CD4-positive, CD25-positive, alpha-beta regulatory T cell (primary cell): Measurements from ENCODE around the gene SLC29A1. TPM values are rescaled to one million over a fixed set of nuclear protein-coding genes. Genes with fewer than 3 reads are reported as not detected.
A peak's percentile ranks its signal among the peaks of the same experiment; 100 is the strongest.

Source experiments
- ATAC-seq, 2 donors: fragments of 150-1000 bp; cut with Tn5 transposase; one replicate each; pipeline ENCODE4 v1.10.0; 2021; ENCODE audit warnings: low read depth in 2 of 2, moderate number of reproducible peaks in 2 of 2, moderate library complexity in 1 of 2
- DNase-seq, 3 donors: peaks; one replicate each; pipeline versions ENCODE4 v3.0.0 to v3.0.0-alpha.2; 2012 to 2022; ENCODE audit warnings: mixed read lengths in 1 of 3
- H3K27ac ChIP-seq: one replicate; pipeline ENCODE4 v1.7.0; 2013; ENCODE audit warnings: mild to moderate bottlenecking, low read length; ENCODE audit not compliant: insufficient read depth, poor library complexity, severe bottlenecking
- H3K27me3 ChIP-seq: one replicate; pipeline ENCODE4 v1.7.0; 2013; ENCODE audit warnings: low read length; ENCODE audit not compliant: control insufficient read depth, insufficient read depth
- H3K36me3 ChIP-seq: one replicate; pipeline ENCODE4 v1.7.0; 2013; ENCODE audit warnings: mild to moderate bottlenecking, low read length, moderate library complexity; ENCODE audit not compliant: control insufficient read depth, insufficient read depth
- H3K4me1 ChIP-seq: 2 replicates; pipeline ENCODE4 v1.7.0; 2013; ENCODE audit warnings: mild to moderate bottlenecking, low read length; ENCODE audit not compliant: insufficient read depth, control insufficient read depth, poor library complexity, severe bottlenecking
- H3K4me3 ChIP-seq: one replicate; pipeline ENCODE4 v1.7.0; 2013; ENCODE audit warnings: low read depth, mild to moderate bottlenecking, low read length, moderate library complexity
- H3K9me3 ChIP-seq, 2 experiments: 1 replicate in 1 of 2; 2 replicates in 1 of 2; pipeline ENCODE4 v1.7.0; 2013; ENCODE audit warnings: low read length in 2 of 2, mild to moderate bottlenecking in 1 of 2, moderate library complexity in 1 of 2; ENCODE audit not compliant: control insufficient read depth in 2 of 2
- H3K27ac Mint-ChIP-seq, 3 donors: one replicate each; pipeline ENCODE4 v1.8.0; 2020 to 2022; ENCODE audit warnings: mild to moderate bottlenecking in 3 of 3, mixed read lengths in 3 of 3, moderate library complexity in 2 of 3
- H3K27me3 Mint-ChIP-seq: one replicate; pipeline ENCODE4 v1.8.0; 2022; ENCODE audit warnings: mild to moderate bottlenecking, mixed read lengths
- H3K36me3 Mint-ChIP-seq: one replicate; pipeline ENCODE4 v1.8.0; 2020; ENCODE audit warnings: mixed read lengths
- H3K4me1 Mint-ChIP-seq, 4 donors: one replicate each; pipeline ENCODE4 v1.8.0; 2020 to 2022; ENCODE audit warnings: mixed read lengths in 4 of 4, mild to moderate bottlenecking in 1 of 4
- H3K4me3 Mint-ChIP-seq, 4 donors: one replicate each; pipeline ENCODE4 v1.8.0; 2020 to 2022; ENCODE audit warnings: mild to moderate bottlenecking in 4 of 4, mixed read lengths in 4 of 4, moderate library complexity in 3 of 4
- H3K9me3 Mint-ChIP-seq, 7 donors: one replicate each; pipeline ENCODE4 v1.8.0; 2020 to 2022; ENCODE audit warnings: mixed read lengths in 7 of 7, mild to moderate bottlenecking in 3 of 7, moderate library complexity in 2 of 7
- polyA plus RNA-seq, 4 donors: library from polyadenylated mRNA; unstranded; fragments of 300-500 nt; fragmentation: Illumina TruSeq; gene quantifications; one replicate each; pipeline ENCODE4 v1.2.3, GENCODE V29; 2021
- total RNA-seq: library from RNA; stranded (reverse); gene quantifications from one replicate; pipeline ENCODE4 v1.2.3, GENCODE V29; 2022

Gene SLC29A1
- total and polyA plus RNA-seq, 5 donors from 2014 or later = 2.6 to 6.1 (median 3.6) TPM

DNA sequence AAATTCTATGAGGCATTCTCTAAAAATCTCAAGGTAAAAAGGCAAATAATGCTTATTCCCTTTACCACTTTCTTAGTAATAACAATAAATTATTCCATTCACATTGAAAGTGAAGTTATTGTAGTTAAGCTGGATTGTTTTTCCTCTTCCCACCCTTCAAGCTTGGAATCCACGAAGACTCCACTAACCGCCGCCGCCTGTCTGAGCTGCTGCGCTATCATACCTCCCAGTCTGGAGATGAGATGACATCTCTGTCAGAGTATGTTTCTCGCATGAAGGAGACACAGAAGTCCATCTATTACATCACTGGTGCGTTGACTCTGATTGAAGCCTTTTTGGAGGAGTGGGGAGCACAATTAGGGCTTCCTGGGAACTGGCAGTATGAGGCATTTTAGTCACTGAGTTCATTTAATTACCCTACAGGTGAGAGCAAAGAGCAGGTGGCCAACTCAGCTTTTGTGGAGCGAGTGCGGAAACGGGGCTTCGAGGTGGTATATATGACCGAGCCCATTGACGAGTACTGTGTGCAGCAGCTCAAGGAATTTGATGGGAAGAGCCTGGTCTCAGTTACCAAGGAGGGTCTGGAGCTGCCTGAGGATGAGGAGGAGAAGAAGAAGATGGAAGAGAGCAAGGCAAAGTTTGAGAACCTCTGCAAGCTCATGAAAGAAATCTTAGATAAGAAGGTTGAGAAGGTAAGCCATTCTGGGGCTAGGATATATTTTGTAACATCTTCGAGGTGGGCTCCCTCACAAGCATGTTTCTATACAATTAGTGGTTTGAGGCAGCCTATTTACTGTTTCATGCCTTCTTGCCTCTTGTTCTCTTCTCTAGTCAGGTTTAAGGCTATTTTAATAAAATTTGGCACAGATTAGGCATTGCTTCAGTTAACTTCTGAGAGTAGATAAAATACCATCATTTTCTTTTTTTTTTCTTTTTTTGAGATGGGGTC lies 28.5 kb downstream of the SLC29A1 start:
- Histone ChIP-seq H3K27me3 (no peaks in the 10 kb centered on the region), H3K4me1 (peaks cover 37% of the 10 kb centered on the region), H3K27ac (no peak overlapping the region), H3K9me3 (no peaks in the 10 kb centered on the region), H3K4me3 (no peak overlapping the region), H3K36me3 (peaks cover 71% of the 10 kb centered on the region)
- Mint-ChIP-seq H3K27me3 (peaks cover 4% of the 10 kb centered on the region), H3K4me1 (peaks cover 13 to 88% (median 56%) of the 10 kb centered on the region in 4 donors), H3K9me3 (no peaks in the 10 kb centered on the region), H3K36me3 (peaks cover 50% of the 10 kb centered on the region), H3K4me3 (peak overlapping the region in 2 of 4 donors; percentile 52 to 98), H3K27ac (peak overlapping the region in 1 of 3 donors; percentile 94)
- no peak for ATAC-seq
- DNase-seq = no peak

DNA sequence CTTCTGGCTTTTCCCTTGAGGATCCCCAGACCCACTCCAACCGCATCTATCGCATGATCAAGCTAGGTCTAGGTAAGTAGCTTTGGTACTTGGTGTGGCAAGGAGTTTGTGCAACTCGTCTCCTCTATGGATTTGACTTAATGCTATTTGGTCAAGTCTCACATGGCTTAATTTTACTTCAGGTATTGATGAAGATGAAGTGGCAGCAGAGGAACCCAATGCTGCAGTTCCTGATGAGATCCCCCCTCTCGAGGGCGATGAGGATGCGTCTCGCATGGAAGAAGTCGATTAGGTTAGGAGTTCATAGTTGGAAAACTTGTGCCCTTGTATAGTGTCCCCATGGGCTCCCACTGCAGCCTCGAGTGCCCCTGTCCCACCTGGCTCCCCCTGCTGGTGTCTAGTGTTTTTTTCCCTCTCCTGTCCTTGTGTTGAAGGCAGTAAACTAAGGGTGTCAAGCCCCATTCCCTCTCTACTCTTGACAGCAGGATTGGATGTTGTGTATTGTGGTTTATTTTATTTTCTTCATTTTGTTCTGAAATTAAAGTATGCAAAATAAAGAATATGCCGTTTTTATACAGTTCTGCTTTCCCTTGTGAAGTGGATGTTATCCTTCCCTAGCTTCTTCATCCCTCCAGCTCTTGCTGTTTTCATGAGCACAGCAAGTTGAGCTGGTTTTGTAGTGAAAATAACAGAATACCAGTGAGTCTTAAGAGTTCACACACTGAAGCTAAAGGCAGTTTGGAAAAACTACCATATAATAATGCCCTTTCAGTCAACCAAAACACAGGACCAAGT lies 30.1 kb downstream of the SLC29A1 start:
- Mint-ChIP-seq H3K9me3 (no peaks in the 10 kb centered on the region), H3K4me3 (peak overlapping the region in 3 of 4 donors; percentile 20 to 98 (median 85)), H3K4me1 (peaks cover 11 to 89% (median 55%) of the 10 kb centered on the region in 4 donors), H3K36me3 (peaks cover 46% of the 10 kb centered on the region), H3K27ac (peak overlapping the region in 1 of 3 donors; percentile 67), H3K27me3 (no peaks in the 10 kb centered on the region)
- Histone ChIP-seq H3K36me3 (peaks cover 70% of the 10 kb centered on the region), H3K4me1 (peaks cover 38% of the 10 kb centered on the region), H3K27me3 (no peaks in the 10 kb centered on the region), H3K9me3 (no peaks in the 10 kb centered on the region), H3K4me3 (no peak overlapping the region), H3K27ac (no peak overlapping the region)
- DNase-seq (peak; percentile 51 to 61 (median 58)), ATAC-seq (no peak)

DNA sequence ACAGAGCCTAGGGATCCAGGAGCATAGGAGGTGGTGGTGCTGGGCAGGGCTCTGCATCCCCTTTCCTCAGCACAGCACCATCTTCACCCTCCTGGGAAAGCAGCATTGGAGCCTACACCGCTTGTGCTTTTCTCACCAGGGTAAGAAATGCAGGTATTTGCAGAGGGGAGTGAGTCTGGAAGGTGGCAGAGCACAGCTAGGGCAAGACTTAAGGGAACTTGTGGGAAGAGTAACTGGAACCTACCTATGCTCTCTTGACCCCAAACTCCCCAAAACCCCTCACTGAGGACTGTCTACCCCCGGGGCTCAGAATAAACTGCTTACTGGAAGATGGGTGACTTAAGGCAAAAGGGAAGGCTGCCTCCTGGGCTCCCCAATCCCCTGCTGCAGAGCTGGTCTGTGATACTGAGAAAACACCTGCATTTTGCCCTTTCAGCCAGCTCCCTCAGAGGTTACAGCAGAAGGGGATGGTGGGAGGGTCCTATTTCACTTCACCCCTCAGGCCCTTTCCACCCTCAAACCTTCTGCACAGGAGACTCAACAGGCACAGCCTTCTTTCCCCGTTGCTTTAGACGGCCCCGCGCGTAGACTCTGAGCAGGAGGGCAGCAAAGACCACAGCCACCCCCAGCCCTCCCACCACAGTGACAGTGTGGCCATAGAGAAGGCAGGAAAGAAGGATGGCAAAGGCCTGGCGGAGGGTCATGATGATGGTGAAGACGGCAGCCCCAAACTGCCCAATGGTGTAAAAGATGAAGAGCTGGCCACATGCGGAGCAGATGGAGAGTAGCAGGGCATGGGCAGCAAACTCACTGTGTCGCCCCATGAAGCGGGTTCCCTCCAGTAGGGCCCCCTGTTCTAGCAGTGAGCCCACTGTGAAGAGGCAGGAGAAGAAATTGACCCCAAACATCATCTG lies 31.1 kb downstream of the SLC29A1 start:
- no peak for ATAC-seq
- no peak for DNase-seq
- no peak overlapping the region for H3K27ac ChIP-seq
- Mint-ChIP-seq H3K9me3 (no peaks in the 10 kb centered on the region), H3K27me3 (no peaks in the 10 kb centered on the region), H3K4me1 (peaks cover 6 to 82% (median 48%) of the 10 kb centered on the region in 4 donors), H3K4me3 (peak overlapping the region; percentile 34 to 98 (median 80)), H3K27ac (peak overlapping the region; percentile 52 to 79 (median 76)), H3K36me3 (peaks cover 40% of the 10 kb centered on the region)
- no peaks in the 10 kb centered on the region for H3K9me3 ChIP-seq
- H3K4me1 ChIP-seq = peaks cover 28% of the 10 kb centered on the region
- H3K36me3 ChIP-seq = peaks cover 67% of the 10 kb centered on the region
- no peak overlapping the region for H3K4me3 ChIP-seq
- H3K27me3 ChIP-seq = no peaks in the 10 kb centered on the region

DNA sequence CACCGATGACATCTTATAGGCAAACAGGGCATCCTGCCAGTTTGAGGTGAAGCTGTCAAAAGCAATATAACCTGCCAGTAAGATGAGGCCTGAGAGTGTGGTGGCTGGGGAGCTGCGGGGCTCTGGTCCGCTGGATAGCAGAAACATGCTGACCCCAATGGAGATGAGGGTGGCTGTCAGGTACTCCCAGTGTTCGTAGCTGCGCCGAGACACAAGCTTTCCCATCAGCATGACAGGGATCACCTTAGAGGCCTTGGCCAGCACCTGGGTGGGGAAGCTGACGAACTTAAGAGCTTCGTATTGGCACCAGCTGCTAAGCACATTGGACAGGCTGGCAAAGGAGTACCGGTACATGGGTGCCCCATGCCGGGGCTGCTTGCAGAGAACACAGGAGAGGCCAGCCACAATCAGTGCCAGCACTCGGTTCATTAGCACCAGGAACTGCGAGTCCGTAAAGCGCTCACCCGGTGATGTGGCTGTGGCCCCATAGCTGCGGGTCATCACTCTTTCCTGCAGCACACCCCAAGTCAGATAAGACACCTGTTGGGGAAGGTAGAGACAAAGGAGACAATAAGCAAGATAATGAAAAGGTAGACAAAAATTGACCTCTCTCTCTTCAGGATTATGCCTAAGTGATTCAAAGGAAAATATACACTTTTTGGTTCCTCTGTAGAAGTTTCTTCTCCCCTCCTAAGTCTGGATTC lies 31.9 kb downstream of the SLC29A1 start:
- Mint-ChIP-seq H3K27ac (peak overlapping the region; percentile 76 to 95 (median 87)), H3K36me3 (peaks cover 33% of the 10 kb centered on the region), H3K4me1 (peaks cover 3 to 74% (median 41%) of the 10 kb centered on the region in 4 donors), H3K9me3 (no peaks in the 10 kb centered on the region), H3K27me3 (no peaks in the 10 kb centered on the region), H3K4me3 (peak overlapping the region; percentile 88 to 98 (median 94))
- Histone ChIP-seq H3K9me3 (no peaks in the 10 kb centered on the region), H3K27ac (peak overlapping the region; percentile 80), H3K4me3 (peak overlapping the region; percentile 67), H3K27me3 (no peaks in the 10 kb centered on the region), H3K4me1 (peaks cover 26% of the 10 kb centered on the region), H3K36me3 (peaks cover 67% of the 10 kb centered on the region)
- DNase-seq = no peak
- no peak for ATAC-seq

GRCh38 chr6:44255871-44256774 lies 32.7 kb downstream of the SLC29A1 start:
- no peaks in the 10 kb centered on the region for H3K9me3 ChIP-seq
- Mint-ChIP-seq H3K27me3 (no peaks in the 10 kb centered on the region), H3K4me1 (peaks cover 2 to 70% (median 41%) of the 10 kb centered on the region in 4 donors), H3K36me3 (peaks cover 30% of the 10 kb centered on the region), H3K9me3 (no peaks in the 10 kb centered on the region), H3K4me3 (peak overlapping the region; percentile 88 to 98 (median 94)), H3K27ac (peak overlapping the region; percentile 76 to 95 (median 87))
- H3K36me3 ChIP-seq = peaks cover 64% of the 10 kb centered on the region
- peak overlapping the region; percentile 80 for H3K27ac ChIP-seq
- no peaks in the 10 kb centered on the region for H3K27me3 ChIP-seq
- DNase-seq (no peak), ATAC-seq (no peak)
- H3K4me1 ChIP-seq = peaks cover 26% of the 10 kb centered on the region
- peak overlapping the region; percentile 67 for H3K4me3 ChIP-seq

DNA sequence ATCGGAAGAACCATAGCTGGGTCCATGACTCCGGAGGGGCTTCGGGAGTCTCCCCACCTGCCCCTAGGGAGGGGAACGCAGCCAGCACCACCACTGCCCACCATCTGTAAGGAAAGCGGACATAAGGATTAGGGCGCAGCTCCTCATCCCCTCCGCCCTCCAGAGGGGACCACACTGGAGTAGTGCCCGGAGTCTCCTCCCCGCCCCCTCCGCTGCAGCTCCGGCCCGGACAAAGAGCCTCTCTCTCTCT lies 33.3 kb downstream of the SLC29A1 start:
- peak overlapping the region; percentile 80 for H3K27ac ChIP-seq
- H3K4me3 ChIP-seq = peak overlapping the region; percentile 67
- H3K9me3 ChIP-seq = no peaks in the 10 kb centered on the region
- no peaks in the 10 kb centered on the region for H3K27me3 ChIP-seq
- DNase-seq = no peak
- Mint-ChIP-seq H3K27me3 (no peaks in the 10 kb centered on the region), H3K4me3 (peak overlapping the region; percentile 88 to 98 (median 94)), H3K36me3 (peaks cover 27% of the 10 kb centered on the region), H3K4me1 (peaks cover 4 to 67% (median 41%) of the 10 kb centered on the region in 4 donors), H3K9me3 (no peaks in the 10 kb centered on the region), H3K27ac (peak overlapping the region; percentile 76 to 95 (median 87))
- H3K36me3 ChIP-seq = peaks cover 58% of the 10 kb centered on the region
- H3K4me1 ChIP-seq = peaks cover 26% of the 10 kb centered on the region
- no peak for ATAC-seq
